GM23248 (cell line): ENCODE results near the gene SPOCK3.

Experiments
- EZH2 ChIP-seq: fragments of 200-600 bp; sonication (generic); IDR thresholded peaks from 2 replicates; pipeline ENCODE4 v1.6.1; 2018; ENCODE audit warnings: antibody characterized with exemption, mild to moderate bottlenecking; ENCODE audit not compliant: insufficient read depth, poor library complexity, severe bottlenecking
- EZH2phosphoT487 ChIP-seq: fragments of 200-600 bp; sonication (generic); IDR thresholded peaks from 2 replicates; pipeline ENCODE4 v1.6.1; 2018; ENCODE audit warnings: antibody characterized with exemption, moderate library complexity, mild to moderate bottlenecking, low read depth; ENCODE audit not compliant: insufficient read depth

- TF ChIP-seq EZH2phosphoT487 (no peak), EZH2 (no peak)
These were observed 510.7 kb downstream of the SPOCK3 start for GRCh38 chr4:166723532-166724140.
